Ramos (cell line): Measurements from ENCODE around the gene TMEM132D.
"Not testable (repeated sequence)": the region's sequence is repeated elsewhere in the genome, so short reads cannot be mapped to it uniquely, and the experiment has no call there.

Source experiments
- in situ Hi-C: fragments of 300-500 bp; cut with MboI; formaldehyde crosslinking; loops from one replicate; pipeline ENCODE4 v1.14.3; 2022; ENCODE audit warnings: low sequenced_read_pairs; ENCODE audit not compliant: unreplicated experiment

TMEM132D gene

GRCh38 chr12:129215556-129215955 lies 688.3 kb downstream of the TMEM132D start:
- in situ Hi-C loops = no loop called here

- in situ Hi-C loops = no loop called here
These were observed 690.3 kb downstream of the TMEM132D start for GRCh38 chr12:129213551-129213950.

- in situ Hi-C loops = no loop called here
These were observed 691.8 kb downstream of the TMEM132D start for GRCh38 chr12:129211862-129212630.

GRCh38 chr12:129208566-129208965 lies 695.3 kb downstream of the TMEM132D start:
- in situ Hi-C loops = no loop called here

GRCh38 chr12:129207084-129207483 lies 696.7 kb downstream of the TMEM132D start:
- in situ Hi-C loops = no loop called here

GRCh38 chr12:129203456-129203855 lies 700.4 kb downstream of the TMEM132D start:
- in situ Hi-C loops = no loop called here

GRCh38 chr12:129202109-129202814 lies 701.6 kb downstream of the TMEM132D start:
- in situ Hi-C loops = no loop called here

- in situ Hi-C loops = no loop called here
These were observed 702.8 kb downstream of the TMEM132D start for GRCh38 chr12:129201029-129201428.

GRCh38 chr12:129200576-129200975 lies 703.2 kb downstream of the TMEM132D start:
- in situ Hi-C loops = no loop called here

GRCh38 chr12:129196927-129197326 lies 706.9 kb downstream of the TMEM132D start:
- in situ Hi-C loops = no loop called here

- in situ Hi-C loops = no loop called here
These were observed 708.7 kb downstream of the TMEM132D start for GRCh38 chr12:129195081-129195480.

- in situ Hi-C loops = no loop called here
These were observed 710.5 kb downstream of the TMEM132D start for GRCh38 chr12:129193263-129193871.

- in situ Hi-C loops = no loop called here
These were observed 713.0 kb downstream of the TMEM132D start for GRCh38 chr12:129190827-129191226.

- in situ Hi-C loops = not testable (repeated sequence)
These were observed 713.9 kb downstream of the TMEM132D start for GRCh38 chr12:129189879-129190278.

GRCh38 chr12:129186952-129187351 lies 716.9 kb downstream of the TMEM132D start:
- in situ Hi-C loops = no loop called here

GRCh38 chr12:129185855-129186254 lies 718.0 kb downstream of the TMEM132D start:
- in situ Hi-C loops = no loop called here

- in situ Hi-C loops = no loop called here
These were observed 719.5 kb downstream of the TMEM132D start for GRCh38 chr12:129184127-129184928.

GRCh38 chr12:129179941-129180553 lies 723.8 kb downstream of the TMEM132D start:
- in situ Hi-C loops = no loop called here

GRCh38 chr12:129169928-129170327 lies 733.9 kb downstream of the TMEM132D start:
- in situ Hi-C loops = no loop called here

GRCh38 chr12:129163861-129164260 lies 740.0 kb downstream of the TMEM132D start:
- in situ Hi-C loops = no loop called here
